Fibroblast of mammary gland (primary cell): ENCODE results near the gene TIRAP.
"Not testable (repeated sequence)": the region's sequence is repeated elsewhere in the genome, so short reads cannot be mapped to it uniquely, and the experiment has no call there.

Experiments used
- DNase-seq: peaks from one replicate; pipeline ENCODE4 v3.0.0-alpha.2; 2010; ENCODE audit warnings: low read depth
- H3K4me3 ChIP-seq: 2 replicates; pipeline ENCODE4 v1.5.1; 2011; ENCODE audit warnings: low read depth, mild to moderate bottlenecking, low read length, moderate library complexity; ENCODE audit not compliant: control insufficient read depth
- TF ChIP-seq, protein P1 (sequence below): conservative IDR thresholded peaks from 2 replicates; pipeline ENCODE4 v1.5.1; 2011; ENCODE audit warnings: low read depth, low read length, inconsistent platforms; ENCODE audit not compliant: control insufficient read depth, insufficient read depth

Gene TIRAP

DNA sequence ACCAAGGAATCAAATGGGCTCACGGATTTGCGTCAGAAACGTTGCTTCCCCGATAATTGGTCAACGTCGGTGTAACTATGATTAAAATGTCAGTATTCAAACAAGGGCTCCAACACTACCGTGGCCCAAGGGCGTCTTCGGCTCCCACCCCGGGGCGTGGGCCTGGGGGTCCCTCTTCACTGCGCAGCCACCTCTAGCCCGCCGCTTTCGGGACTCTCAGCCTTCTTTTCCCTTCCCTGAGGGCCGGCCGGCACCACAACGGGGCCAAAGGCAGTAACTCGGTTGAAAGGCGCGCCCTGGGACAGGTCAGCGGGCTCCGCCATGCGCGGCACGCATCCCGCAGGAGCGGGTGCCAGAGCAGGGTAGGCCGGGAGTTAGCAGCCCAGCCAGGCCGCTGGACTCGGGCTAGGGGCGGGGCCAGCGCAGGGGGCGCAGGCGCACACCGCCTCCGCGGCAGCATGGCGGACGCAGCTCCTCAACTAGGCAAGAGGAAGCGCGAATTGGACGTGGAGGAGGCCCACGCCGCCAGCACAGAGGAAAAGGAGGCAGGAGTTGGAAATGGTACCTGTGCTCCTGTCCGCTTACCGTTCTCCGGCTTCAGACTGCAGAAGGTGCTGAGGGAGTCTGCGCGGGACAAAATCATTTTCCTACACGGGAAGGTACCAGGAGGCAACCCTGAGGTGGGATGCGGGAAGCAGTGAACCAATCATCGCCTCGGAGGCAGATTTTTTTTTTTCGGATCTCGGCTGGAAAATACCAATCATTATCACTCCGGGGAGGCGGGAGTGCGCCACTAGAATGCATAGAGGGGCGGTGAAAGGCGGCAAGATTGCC is 20.9 kb downstream of the TIRAP start, which contains the start of gene DCPS:
TSS of gene DCPS (plus strand) at position 438 of the 834 bp plus-strand sequence. CDS start at position 459, 21 bp downstream.
- H3K4me3 ChIP-seq, result peak within 1 kb of the TSS; percentile 87
- peak; percentile 85 for DNase-seq

GRCh38 chr11:126304457-126305075 is 21.7 kb downstream of the TIRAP start:
- TF ChIP-seq, protein P1, sequence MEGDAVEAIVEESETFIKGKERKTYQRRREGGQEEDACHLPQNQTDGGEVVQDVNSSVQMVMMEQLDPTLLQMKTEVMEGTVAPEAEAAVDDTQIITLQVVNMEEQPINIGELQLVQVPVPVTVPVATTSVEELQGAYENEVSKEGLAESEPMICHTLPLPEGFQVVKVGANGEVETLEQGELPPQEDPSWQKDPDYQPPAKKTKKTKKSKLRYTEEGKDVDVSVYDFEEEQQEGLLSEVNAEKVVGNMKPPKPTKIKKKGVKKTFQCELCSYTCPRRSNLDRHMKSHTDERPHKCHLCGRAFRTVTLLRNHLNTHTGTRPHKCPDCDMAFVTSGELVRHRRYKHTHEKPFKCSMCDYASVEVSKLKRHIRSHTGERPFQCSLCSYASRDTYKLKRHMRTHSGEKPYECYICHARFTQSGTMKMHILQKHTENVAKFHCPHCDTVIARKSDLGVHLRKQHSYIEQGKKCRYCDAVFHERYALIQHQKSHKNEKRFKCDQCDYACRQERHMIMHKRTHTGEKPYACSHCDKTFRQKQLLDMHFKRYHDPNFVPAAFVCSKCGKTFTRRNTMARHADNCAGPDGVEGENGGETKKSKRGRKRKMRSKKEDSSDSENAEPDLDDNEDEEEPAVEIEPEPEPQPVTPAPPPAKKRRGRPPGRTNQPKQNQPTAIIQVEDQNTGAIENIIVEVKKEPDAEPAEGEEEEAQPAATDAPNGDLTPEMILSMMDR, result no peak
- H3K4me3 ChIP-seq, result peak overlapping the region; percentile 87

More for the DNA sequence above, 20.9 kb downstream of the TIRAP start, which contains the start of gene DCPS:
- TF ChIP-seq, protein P1, result no peak

DNA sequence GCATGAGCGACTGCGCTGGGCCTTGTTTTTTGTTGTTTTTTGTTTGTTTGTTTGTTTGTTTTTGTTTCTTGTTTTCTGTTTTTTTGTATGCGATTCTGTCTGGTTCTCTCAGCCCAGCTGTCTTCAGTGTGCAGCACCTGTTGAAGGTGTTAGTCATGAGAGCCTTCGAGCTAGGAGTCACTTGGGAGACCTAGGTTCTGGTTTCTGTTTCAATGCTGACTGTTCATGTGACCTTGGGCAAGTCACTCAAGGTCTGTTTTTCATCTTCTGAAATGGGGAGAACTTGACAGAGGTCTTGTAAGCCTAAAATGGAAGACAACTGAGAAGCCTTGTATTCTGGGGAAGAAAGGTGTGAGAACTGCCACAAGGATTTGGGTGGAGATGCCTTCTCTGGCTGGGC is 22.8 kb downstream of the TIRAP start:
- H3K4me3 ChIP-seq, result no peak overlapping the region
- TF ChIP-seq, protein P1, result no peak
- no peak for DNase-seq

More at GRCh38 chr11:126304457-126305075, 21.7 kb downstream of the TIRAP start:
- DNase-seq, result no peak

DNA sequence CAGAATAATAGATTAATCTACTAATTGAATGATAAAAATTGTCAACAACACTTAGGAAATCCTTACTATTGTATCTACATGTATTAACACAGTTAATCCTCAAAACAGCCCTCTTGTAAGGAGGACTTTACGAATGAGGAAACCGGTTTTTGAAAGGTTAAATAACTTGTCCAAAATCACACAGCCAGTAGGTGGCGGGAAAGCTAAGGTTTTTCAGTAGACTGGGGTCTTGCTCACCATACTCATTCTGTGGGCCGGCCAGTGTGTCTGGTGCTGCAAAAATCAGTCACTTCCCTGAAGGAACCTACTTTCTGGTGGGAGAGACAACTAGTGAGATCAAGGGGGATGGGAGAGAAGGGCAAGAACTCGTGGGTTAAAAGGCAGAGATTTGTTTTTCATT is 24.8 kb downstream of the TIRAP start:
- no peak overlapping the region for H3K4me3 ChIP-seq
- peak; percentile 69 for DNase-seq
- TF ChIP-seq, protein P1, result peak; percentile 58

DNA sequence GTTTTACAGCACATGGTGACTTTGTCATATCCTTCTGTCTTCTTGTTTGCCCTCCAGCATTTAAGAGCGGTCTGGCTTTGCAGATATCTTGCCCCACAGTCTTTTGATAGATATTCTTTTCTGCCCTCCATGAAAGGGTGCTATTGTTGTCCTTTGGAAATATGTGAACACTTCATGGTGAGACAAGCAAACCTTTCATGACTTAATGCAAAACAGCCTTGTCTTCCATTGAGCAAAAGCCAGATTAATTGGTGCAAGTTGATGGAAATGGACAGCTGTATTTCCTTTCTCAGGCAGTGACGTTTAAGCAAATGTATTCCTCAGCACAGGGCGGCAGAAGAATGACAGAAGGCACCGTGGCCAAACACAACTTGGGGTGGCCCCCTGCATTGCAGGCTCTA is 25.4 kb downstream of the TIRAP start:
- H3K4me3 ChIP-seq, result no peak overlapping the region
- TF ChIP-seq, protein P1, result no peak
- no peak for DNase-seq

GRCh38 chr11:126308771-126309170 is 25.9 kb downstream of the TIRAP start:
- H3K4me3 ChIP-seq, result not testable (repeated sequence)

More at GRCh38 chr11:126308771-126309170, 25.9 kb downstream of the TIRAP start:
- not testable (repeated sequence) for DNase-seq
